NB4 (cell line): ENCODE data around the gene TMEM30B.

Source experiments
- DNase-seq: peaks from one replicate; pipeline ENCODE4 v3.0.0; 2010; ENCODE audit warnings: low read depth
- H3K4me3 ChIP-seq: one replicate; pipeline ENCODE4 v1.5.1; 2011; ENCODE audit warnings: mild to moderate bottlenecking, low read depth, low read length, moderate library complexity
- MYC ChIP-seq: IDR thresholded peaks from 2 replicates; pipeline ENCODE4 v1.6.1; 2011; ENCODE audit warnings: low read depth, low read length
- POLR2A ChIP-seq: IDR thresholded peaks from 2 replicates; pipeline ENCODE4 v1.6.1; 2011; ENCODE audit warnings: mild to moderate bottlenecking; ENCODE audit not compliant: insufficient read length; ENCODE audit errors: extremely low read depth
- TF ChIP-seq, protein P1 (sequence below): IDR thresholded peaks from one replicate; pipeline ENCODE4 v1.5.1; 2012; ENCODE audit warnings: low read depth, low read length
- TF ChIP-seq, protein P2 (sequence below): IDR thresholded peaks from 2 replicates; pipeline ENCODE4 v1.6.1; 2011; ENCODE audit warnings: low read depth, low read length

The TMEM30B gene

DNA sequence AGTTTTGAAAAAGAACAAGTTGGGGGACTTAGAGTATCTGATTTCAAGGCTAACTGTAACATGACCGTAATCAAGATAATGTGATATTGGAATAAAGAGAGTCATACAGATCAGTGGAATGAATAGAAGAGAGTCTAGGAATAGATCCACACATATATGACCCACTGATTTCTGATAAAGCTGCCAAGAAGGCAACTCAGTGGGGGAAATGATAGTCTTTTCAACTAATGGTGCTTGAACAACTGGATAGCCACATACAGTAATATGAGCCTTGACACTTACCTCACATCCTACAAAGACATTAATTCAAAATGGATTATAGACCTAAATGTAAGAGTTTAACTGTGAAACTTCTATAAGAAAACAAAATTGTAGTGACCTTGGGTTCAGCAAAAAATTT lies 44.0 kb upstream of the TMEM30B start:
- TF ChIP-seq POLR2A, result no peak
- TF ChIP-seq MYC, result no peak
- TF ChIP-seq, protein P1, sequence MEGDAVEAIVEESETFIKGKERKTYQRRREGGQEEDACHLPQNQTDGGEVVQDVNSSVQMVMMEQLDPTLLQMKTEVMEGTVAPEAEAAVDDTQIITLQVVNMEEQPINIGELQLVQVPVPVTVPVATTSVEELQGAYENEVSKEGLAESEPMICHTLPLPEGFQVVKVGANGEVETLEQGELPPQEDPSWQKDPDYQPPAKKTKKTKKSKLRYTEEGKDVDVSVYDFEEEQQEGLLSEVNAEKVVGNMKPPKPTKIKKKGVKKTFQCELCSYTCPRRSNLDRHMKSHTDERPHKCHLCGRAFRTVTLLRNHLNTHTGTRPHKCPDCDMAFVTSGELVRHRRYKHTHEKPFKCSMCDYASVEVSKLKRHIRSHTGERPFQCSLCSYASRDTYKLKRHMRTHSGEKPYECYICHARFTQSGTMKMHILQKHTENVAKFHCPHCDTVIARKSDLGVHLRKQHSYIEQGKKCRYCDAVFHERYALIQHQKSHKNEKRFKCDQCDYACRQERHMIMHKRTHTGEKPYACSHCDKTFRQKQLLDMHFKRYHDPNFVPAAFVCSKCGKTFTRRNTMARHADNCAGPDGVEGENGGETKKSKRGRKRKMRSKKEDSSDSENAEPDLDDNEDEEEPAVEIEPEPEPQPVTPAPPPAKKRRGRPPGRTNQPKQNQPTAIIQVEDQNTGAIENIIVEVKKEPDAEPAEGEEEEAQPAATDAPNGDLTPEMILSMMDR, result no peak
- TF ChIP-seq, protein P2, sequence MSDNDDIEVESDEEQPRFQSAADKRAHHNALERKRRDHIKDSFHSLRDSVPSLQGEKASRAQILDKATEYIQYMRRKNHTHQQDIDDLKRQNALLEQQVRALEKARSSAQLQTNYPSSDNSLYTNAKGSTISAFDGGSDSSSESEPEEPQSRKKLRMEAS, result no peak
- no peak overlapping the region for H3K4me3 ChIP-seq
- DNase-seq, result no peak

DNA sequence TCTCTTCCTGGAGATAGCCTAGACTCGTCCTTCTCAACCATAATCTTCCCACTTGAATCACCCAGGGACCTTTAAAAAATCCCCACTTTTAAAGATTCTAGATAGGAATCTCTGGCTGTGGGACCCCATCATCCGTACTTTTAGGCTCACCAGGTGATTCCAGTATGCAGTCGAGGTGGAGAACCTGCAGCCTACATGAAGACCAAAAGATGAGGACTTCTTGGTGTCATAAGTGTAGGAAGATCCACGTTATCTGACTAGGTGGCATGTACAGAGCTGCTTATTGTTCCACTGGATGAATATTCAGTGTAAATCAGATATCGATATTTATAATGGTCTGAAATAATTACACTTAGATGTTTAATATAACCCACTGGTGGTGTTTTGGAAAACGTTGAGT lies 42.8 kb upstream of the TMEM30B start:
- no peak overlapping the region for H3K4me3 ChIP-seq
- TF ChIP-seq POLR2A (no peak), MYC (no peak)
- TF ChIP-seq, protein P2, result no peak
- TF ChIP-seq, protein P1, result no peak
- DNase-seq, result no peak

DNA sequence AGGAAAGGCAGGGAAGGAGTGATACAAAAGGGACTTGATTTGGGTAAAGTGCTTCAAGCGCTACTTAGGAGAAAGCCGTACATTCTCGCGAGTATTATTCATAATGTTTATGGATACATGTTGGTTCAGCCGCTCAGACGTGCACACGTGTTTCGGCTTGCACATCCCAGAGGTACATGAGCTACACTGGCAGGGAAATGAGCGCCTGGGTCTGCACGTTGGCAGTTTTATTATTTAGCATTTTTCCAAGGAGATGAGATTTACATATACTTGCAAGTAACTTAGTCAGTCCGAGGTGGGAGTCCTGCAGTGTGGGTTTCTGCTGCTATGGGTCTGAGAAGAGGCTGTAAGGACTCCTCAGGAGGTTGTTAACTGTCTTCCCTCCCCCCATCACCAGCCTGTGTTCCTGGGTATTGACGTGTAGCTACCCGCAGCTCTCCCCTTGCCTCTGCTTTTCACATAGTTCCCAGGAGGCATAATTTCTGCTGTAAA lies 41.7 kb upstream of the TMEM30B start:
- no peak for DNase-seq
- TF ChIP-seq POLR2A, result no peak
- no peak for TF ChIP-seq MYC
- TF ChIP-seq, protein P2, result no peak
- TF ChIP-seq, protein P1, result no peak
- H3K4me3 ChIP-seq, result no peak overlapping the region

DNA sequence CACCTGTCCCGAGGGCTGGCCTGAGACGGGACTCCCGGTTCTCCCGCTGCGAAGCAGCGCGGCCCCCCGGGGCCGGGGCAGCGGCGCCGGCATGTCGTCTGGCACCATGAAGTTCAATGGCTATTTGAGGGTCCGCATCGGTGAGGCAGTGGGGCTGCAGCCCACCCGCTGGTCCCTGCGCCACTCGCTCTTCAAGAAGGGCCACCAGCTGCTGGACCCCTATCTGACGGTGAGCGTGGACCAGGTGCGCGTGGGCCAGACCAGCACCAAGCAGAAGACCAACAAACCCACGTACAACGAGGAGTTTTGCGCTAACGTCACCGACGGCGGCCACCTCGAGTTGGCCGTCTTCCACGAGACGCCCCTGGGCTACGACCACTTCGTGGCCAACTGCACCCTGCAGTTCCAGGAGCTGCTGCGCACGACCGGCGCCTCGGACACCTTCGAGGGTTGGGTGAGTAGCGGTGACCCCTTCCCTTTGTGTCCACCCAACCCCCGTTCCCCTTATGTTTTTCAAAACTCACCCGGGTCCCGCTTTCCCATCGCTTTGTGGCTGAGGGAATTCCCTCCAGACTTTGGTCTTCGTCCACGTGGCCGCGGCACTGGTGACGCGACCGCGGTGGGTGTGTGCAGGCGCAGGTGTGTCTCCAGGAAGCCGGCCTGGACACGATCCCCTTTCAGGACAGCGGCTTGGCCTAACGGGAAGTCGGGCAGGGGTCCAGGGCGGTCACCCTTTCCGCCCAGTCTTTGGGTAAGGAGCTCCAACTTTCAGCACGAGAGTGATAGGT lies 41.1 kb upstream of the TMEM30B start:
- no peak for DNase-seq
- H3K4me3 ChIP-seq, result no peak overlapping the region
- TF ChIP-seq, protein P1, result no peak
- no peak for TF ChIP-seq MYC
- TF ChIP-seq, protein P2, result no peak
- TF ChIP-seq POLR2A, result no peak

DNA sequence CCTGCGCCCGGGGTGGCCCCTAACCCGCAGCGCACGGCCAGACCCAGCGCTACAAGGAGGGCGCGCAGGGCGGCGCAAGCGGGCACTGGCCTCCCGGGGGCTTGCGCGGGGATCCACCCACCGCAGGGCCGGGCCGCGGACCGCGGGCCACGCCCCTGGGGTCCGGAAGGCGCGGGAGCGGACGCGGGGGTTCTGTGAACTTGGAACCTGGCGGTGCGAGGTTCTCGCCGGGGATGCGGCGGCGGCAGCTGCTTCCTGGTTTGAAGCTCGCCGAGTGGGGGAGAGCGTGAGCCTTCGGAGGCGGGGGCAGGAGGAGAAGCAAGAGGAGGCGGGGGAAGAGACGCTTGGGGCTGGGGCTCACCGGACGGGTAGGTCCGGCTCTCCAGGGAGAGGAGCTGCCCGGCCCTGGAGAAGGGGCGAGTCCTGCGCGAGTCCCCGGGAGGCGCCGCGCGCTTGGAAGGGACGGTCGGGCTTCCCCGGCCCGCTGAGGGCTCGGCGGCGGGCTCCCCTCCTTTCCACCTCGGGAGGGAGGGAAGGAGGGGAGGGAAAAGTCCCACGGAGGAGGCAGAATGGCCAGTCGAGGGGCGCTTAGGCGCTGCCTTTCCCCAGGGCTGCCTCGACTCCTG lies 40.4 kb upstream of the TMEM30B start, which contains the start of gene PRKCH:
PRKCH (plus strand) TSS at position 195 of the 626 bp plus-strand sequence. CDS start 523 bp downstream, outside the sequence.
- DNase-seq, result no peak
- TF ChIP-seq MYC, result no peak
- TF ChIP-seq, protein P1, result no peak
- TF ChIP-seq, protein P2, result no peak
- no peak within 1 kb of the TSS for H3K4me3 ChIP-seq
